Endothelial cell (in vitro differentiated cells): Measurements from ENCODE around the gene NDEL1. TPM values are rescaled to one million over a fixed set of nuclear protein-coding genes. Genes with fewer than 3 reads are reported as not detected.
A peak's percentile ranks its signal among the peaks of the same experiment; 100 is the strongest.
"Not testable (repeated sequence)": the region's sequence is repeated elsewhere in the genome, so short reads cannot be mapped to it uniquely, and the experiment has no call there.

Experiments
- DNase-seq: peaks from one replicate; pipeline ENCODE4 v3.0.0; 2021; ENCODE audit warnings: low spot score
- H3K27ac Mint-ChIP-seq: one replicate; pipeline ENCODE4 v1.8.0; 2021; ENCODE audit warnings: mixed read lengths, inconsistent platforms; ENCODE audit not compliant: unreplicated experiment
- H3K27me3 Mint-ChIP-seq: one replicate; pipeline ENCODE4 v1.8.0; 2021; ENCODE audit warnings: mild to moderate bottlenecking, moderate library complexity, mixed read lengths, inconsistent platforms; ENCODE audit not compliant: unreplicated experiment
- H3K36me3 Mint-ChIP-seq: one replicate; pipeline ENCODE4 v1.8.0; 2021; ENCODE audit warnings: mild to moderate bottlenecking, low read depth, mixed read lengths, inconsistent platforms; ENCODE audit not compliant: unreplicated experiment
- H3K4me1 Mint-ChIP-seq: one replicate; pipeline ENCODE4 v1.8.0; 2021; ENCODE audit warnings: mild to moderate bottlenecking, mixed read lengths, inconsistent platforms; ENCODE audit not compliant: unreplicated experiment
- H3K4me3 Mint-ChIP-seq: one replicate; pipeline ENCODE4 v1.8.0; 2021; ENCODE audit warnings: mild to moderate bottlenecking, mixed read lengths, inconsistent platforms; ENCODE audit not compliant: unreplicated experiment
- H3K9me3 Mint-ChIP-seq: one replicate; pipeline ENCODE4 v1.8.0; 2021; ENCODE audit warnings: mixed read lengths, inconsistent platforms; ENCODE audit not compliant: unreplicated experiment
- CTCF ChIP-seq: fragments of 200-600 bp; sonication (generic); IDR thresholded peaks from one replicate; pipeline ENCODE4 v1.5.0; 2021; ENCODE audit warnings: antibody characterized with exemption; ENCODE audit not compliant: unreplicated experiment
- total RNA-seq: library from RNA; stranded (reverse); fragmentation: NEBNext Ultra II Directional; extraction: Animal tissue kit (Norgen Biotek cat#: 25700); gene quantifications from one replicate; pipeline ENCODE4 v1.2.1, GENCODE V29; 2021; ENCODE audit not compliant: unreplicated experiment

Gene NDEL1
- total RNA-seq, 1 donor from 2014 or later = 82.4 TPM

- H3K4me3 Mint-ChIP-seq = no peak overlapping the region
Observed at GRCh38 chr17:8392274-8392673, 43.4 kb upstream of the NDEL1 start.

GRCh38 chr17:8392674-8393469 lies 42.8 kb upstream of the NDEL1 start:
- H3K4me3 Mint-ChIP-seq = no peak overlapping the region
- no peak for DNase-seq
- H3K27me3 Mint-ChIP-seq = peaks cover 3% of the 10 kb centered on the region

More at GRCh38 chr17:8392274-8392673, 43.4 kb upstream of the NDEL1 start:
- Mint-ChIP-seq H3K27me3 (peaks cover 4% of the 10 kb centered on the region), H3K9me3 (no peaks in the 10 kb centered on the region), H3K36me3 (peaks cover 6% of the 10 kb centered on the region), H3K27ac (no peak overlapping the region), H3K4me1 (peaks cover 13% of the 10 kb centered on the region)
- no peak for TF ChIP-seq CTCF
- DNase-seq = no peak

GRCh38 chr17:8393470-8394231 lies 42.0 kb upstream of the NDEL1 start:
- H3K4me3 Mint-ChIP-seq = no peak overlapping the region
- peaks cover 3% of the 10 kb centered on the region for H3K27me3 Mint-ChIP-seq
- H3K9me3 Mint-ChIP-seq = no peaks in the 10 kb centered on the region
- peaks cover 8% of the 10 kb centered on the region for H3K4me1 Mint-ChIP-seq
- TF ChIP-seq CTCF = no peak
- no peak overlapping the region for H3K27ac Mint-ChIP-seq
- H3K36me3 Mint-ChIP-seq = no peaks in the 10 kb centered on the region
- DNase-seq = no peak

More at GRCh38 chr17:8392674-8393469, 42.8 kb upstream of the NDEL1 start:
- H3K36me3 Mint-ChIP-seq = peaks cover 5% of the 10 kb centered on the region
- H3K4me1 Mint-ChIP-seq = peaks cover 8% of the 10 kb centered on the region
- TF ChIP-seq CTCF = no peak
- no peaks in the 10 kb centered on the region for H3K9me3 Mint-ChIP-seq
- H3K27ac Mint-ChIP-seq = no peak overlapping the region

GRCh38 chr17:8394497-8394896 lies 41.2 kb upstream of the NDEL1 start:
- not testable (repeated sequence) for H3K9me3 Mint-ChIP-seq, DNase-seq, H3K4me3 Mint-ChIP-seq, H3K36me3 Mint-ChIP-seq, H3K4me1 Mint-ChIP-seq, H3K27ac Mint-ChIP-seq, H3K27me3 Mint-ChIP-seq

GRCh38 chr17:8397636-8398035 lies 38.0 kb upstream of the NDEL1 start, which contains the start of gene RNF222:
RNF222 (minus strand) TSS chr17:8397827; CDS start chr17:8393461, 4,366 bp downstream.
- peaks cover 8% of the 10 kb centered on the region for H3K4me1 Mint-ChIP-seq
- no peak within 1 kb of the TSS for H3K4me3 Mint-ChIP-seq
- no peaks in the 10 kb centered on the region for H3K9me3 Mint-ChIP-seq
- peak within 1 kb of the TSS; percentile 33 for H3K27ac Mint-ChIP-seq
- TF ChIP-seq CTCF = no peak
- no peaks in the 10 kb centered on the region for H3K27me3 Mint-ChIP-seq
- no peak for DNase-seq
- H3K36me3 Mint-ChIP-seq = no peaks in the 10 kb centered on the region
